Right ventricle myocardium inferior (tissue), 1 donor: Measurements from ENCODE around the gene RPL39. TPM values are rescaled to one million over a fixed set of nuclear protein-coding genes. Genes with fewer than 3 reads are reported as not detected.

ENCODE experiments used
- total RNA-seq: library from RNA; stranded (reverse); fragmentation: NEBNext Ultra II Directional; extraction: Animal tissue kit (Norgen Biotek cat#: 25700); gene quantifications from one replicate; pipeline ENCODE4 v1.2.1, GENCODE V29; 2021
- donor health status: DM: no; HTN: yes; CAD: no; lungs with severe emphysema.

RPL39 gene
- total RNA-seq, 1 donor from 2014 or later = 1,140 TPM

Other genes with a start within 250 kb of the RPL39 start
- 12.6 TPM for gene STEEP1, start 226.2 kb downstream of the RPL39 start, total RNA-seq
- 66.3 TPM for gene UBE2A, start 217.1 kb downstream of the RPL39 start, total RNA-seq
- 4.2 TPM for gene NKRF, start 185.2 kb downstream of the RPL39 start, total RNA-seq
- gene SEPTIN6, start 98.5 kb downstream of the RPL39 start, total RNA-seq = 10.1 TPM
- 0.41 TPM for gene SOWAHD, start 33.0 kb downstream of the RPL39 start, total RNA-seq
- 3.4 TPM for gene UPF3B, start 61.3 kb upstream of the RPL39 start, total RNA-seq
- gene RNF113A, start 80.1 kb upstream of the RPL39 start, total RNA-seq = 8.1 TPM
- gene NDUFA1, start 80.2 kb upstream of the RPL39 start, total RNA-seq = 683 TPM
- gene AKAP14, start 104.3 kb upstream of the RPL39 start, total RNA-seq = not detected
- 4.7 TPM for gene NKAP, start 152.1 kb upstream of the RPL39 start, total RNA-seq